H1 (cell line): Measurements from ENCODE around the gene SLC35A3. TPM values are rescaled to one million over a fixed set of nuclear protein-coding genes. Genes with fewer than 3 reads are reported as not detected.

Experiments used
- CTCF ChIA-PET: fragments of 300-600 bp; sonication (Branson Sonifier 250); formaldehyde crosslinking; loops from one replicate; lab custom pipeline; 2021; ENCODE audit not compliant: partially characterized antibody; lab: Charles Lee
- POLR2A ChIA-PET: fragments of 300-600 bp; sonication (Branson Sonifier 250); formaldehyde crosslinking; loops from one replicate; lab custom pipeline; 2021; ENCODE audit warnings: inconsistent platforms; ENCODE audit not compliant: partially characterized antibody; lab: Charles Lee
- DNase-seq, 2 experiments: peaks; one replicate each; pipeline versions ENCODE4 v3.0.0 to v3.0.0-alpha.2; 2010 to 2022; ENCODE audit warnings: low spot score in 2 of 2, low read depth in 1 of 2, mixed read lengths in 1 of 2
- FAIRE-seq: peaks from 2 replicates; lab custom pipeline; 2011; peaks lifted over from hg19 to GRCh38; lab: Jason Lieb, UNC
- H2AFZ ChIP-seq: 2 replicates; pipeline ENCODE4 v1.8.1; 2012; ENCODE audit warnings: low read length, inconsistent platforms
- H2AK5ac ChIP-seq: 2 replicates; pipeline ENCODE4 v1.6.1; 2013; ENCODE audit warnings: low read depth, low read length
- H2BK120ac ChIP-seq: replicated peaks from 2 replicates; pipeline ENCODE3; 2013; ENCODE audit warnings: low read depth, low read length, inconsistent platforms
- H2BK12ac ChIP-seq: 2 replicates; pipeline ENCODE4 v1.6.1; 2013; ENCODE audit warnings: low read depth, low read length
- H2BK15ac ChIP-seq: 2 replicates; pipeline ENCODE4 v1.6.1; 2013; ENCODE audit warnings: low read length
- H2BK20ac ChIP-seq: 2 replicates; pipeline ENCODE4 v1.6.1; 2013; ENCODE audit warnings: low read length
- H2BK5ac ChIP-seq: 2 replicates; pipeline ENCODE4 v1.6.1; 2013; ENCODE audit warnings: low read depth, low read length
- H3K14ac ChIP-seq: 2 replicates; pipeline ENCODE4 v1.6.1; 2013; ENCODE audit warnings: inconsistent platforms; ENCODE audit not compliant: insufficient read length
- H3K18ac ChIP-seq: 2 replicates; pipeline ENCODE4 v1.6.1; 2013; ENCODE audit warnings: low read length; ENCODE audit errors: extremely low read depth
- H3K23ac ChIP-seq: 2 replicates; pipeline ENCODE4 v1.6.1; 2013; ENCODE audit warnings: inconsistent platforms; ENCODE audit not compliant: insufficient read length
- H3K23me2 ChIP-seq: 2 replicates; pipeline ENCODE4 v1.6.1; 2013; ENCODE audit warnings: low read depth, low read length
- H3K27ac ChIP-seq: 2 replicates; pipeline ENCODE4 v1.6.1; 2011; ENCODE audit warnings: low read depth, low read length, inconsistent platforms
- H3K27me3 ChIP-seq, 4 experiments: replicated peaks in 1 of 4; 1 replicate in 1 of 4; 2 replicates in 3 of 4; pipeline versions ENCODE4 v1.6.1 to v1.8.1; 2011 to 2013; ENCODE audit warnings: low read length in 3 of 4, mild to moderate bottlenecking in 3 of 4, inconsistent platforms in 2 of 4, mixed read lengths in 2 of 4, moderate library complexity in 1 of 4; ENCODE audit not compliant: control insufficient read depth in 3 of 4, insufficient read depth in 3 of 4; ENCODE audit errors: extremely low read depth in 1 of 4
- H3K36me3 ChIP-seq, 4 experiments: 2 replicates each; pipeline versions ENCODE4 v1.6.1 to v1.8.1; 2011 to 2013; ENCODE audit warnings: mild to moderate bottlenecking in 4 of 4, low read length in 3 of 4, moderate library complexity in 2 of 4, control low read depth in 1 of 4, inconsistent platforms in 1 of 4; ENCODE audit not compliant: insufficient read depth in 4 of 4, control insufficient read depth in 2 of 4
- H3K4ac ChIP-seq: replicated peaks from 2 replicates; pipeline ENCODE3; 2013; ENCODE audit warnings: low read length, low read depth, mixed read lengths, inconsistent platforms; ENCODE audit not compliant: insufficient read length
- H3K4me1 ChIP-seq, 4 experiments: replicated peaks in 1 of 4; 1 replicate in 1 of 4; 2 replicates in 3 of 4; pipeline versions ENCODE4 v1.6.1 to v1.8.1; 2011 to 2013; ENCODE audit warnings: low read length in 3 of 4, inconsistent platforms in 2 of 4, mixed read lengths in 1 of 4; ENCODE audit not compliant: insufficient read depth in 4 of 4, control insufficient read depth in 3 of 4
- H3K4me2 ChIP-seq, 2 experiments: 2 replicates each; pipeline versions ENCODE4 v1.6.1 to v1.8.1; 2011 to 2013; ENCODE audit warnings: low read depth in 2 of 2, low read length in 2 of 2, control low read depth in 1 of 2, inconsistent platforms in 1 of 2, mild to moderate bottlenecking in 1 of 2; ENCODE audit not compliant: insufficient read depth in 1 of 2
- H3K4me3 ChIP-seq, 4 experiments: fragments of 200-600, 300-600 bp in 1 of 4; sonication (generic), shearing (Covaris generic), sonication (Bioruptor Twin) in 1 of 4; 2 replicates each; pipeline versions ENCODE4 v1.5.1 to v1.8.1; 2011 to 2016; ENCODE audit warnings: low read length in 4 of 4, low read depth in 3 of 4, control low read depth in 2 of 4, inconsistent platforms in 2 of 4, mild to moderate bottlenecking in 2 of 4, mixed read lengths in 1 of 4, moderate library complexity in 1 of 4; ENCODE audit not compliant: insufficient read depth in 2 of 4; ENCODE audit errors: extremely low read depth in 1 of 4
- H3K56ac ChIP-seq: replicated peaks from 2 replicates; pipeline ENCODE3; 2013; ENCODE audit warnings: low read depth, mild to moderate bottlenecking, mixed read lengths, low read length, inconsistent platforms; ENCODE audit not compliant: insufficient read length
- H3K79me1 ChIP-seq: 2 replicates; pipeline ENCODE4 v1.6.1; 2013; ENCODE audit warnings: low read depth, low read length, control low read depth
- H3K79me2 ChIP-seq, 2 experiments: 2 replicates each; pipeline versions ENCODE4 v1.6.1 to v1.8.1; 2012 to 2013; ENCODE audit warnings: low read length in 2 of 2, mild to moderate bottlenecking in 2 of 2, inconsistent platforms in 1 of 2; ENCODE audit not compliant: insufficient read depth in 2 of 2, control insufficient read depth in 1 of 2
- H3K9ac ChIP-seq, 4 experiments: replicated peaks in 1 of 4; 1 replicate in 1 of 4; 2 replicates in 3 of 4; pipeline versions ENCODE4 v1.6.1 to v1.8.1; 2011 to 2013; ENCODE audit warnings: low read depth in 3 of 4, low read length in 3 of 4, control low read depth in 2 of 4, mild to moderate bottlenecking in 2 of 4, moderate library complexity in 2 of 4, inconsistent platforms in 1 of 4; ENCODE audit errors: extremely low read depth in 1 of 4
- H3K9me3 ChIP-seq, 2 experiments: 2 replicates each; pipeline versions ENCODE4 v1.6.1 to v1.8.1; 2012 to 2013; ENCODE audit warnings: mild to moderate bottlenecking in 2 of 2, moderate library complexity in 2 of 2, control low read depth in 1 of 2, inconsistent platforms in 1 of 2, low read depth in 1 of 2, low read length in 1 of 2, mixed read lengths in 1 of 2; ENCODE audit not compliant: insufficient read depth in 2 of 2
- H4K20me1 ChIP-seq, 2 experiments: replicated peaks in 1 of 2; 2 replicates each; pipeline versions ENCODE3 to v1.8.1; 2011 to 2013; ENCODE audit warnings: inconsistent platforms in 2 of 2, low read length in 2 of 2, mild to moderate bottlenecking in 1 of 2; ENCODE audit not compliant: insufficient read depth in 2 of 2, control insufficient read depth in 1 of 2
- H4K5ac ChIP-seq: 2 replicates; pipeline ENCODE4 v1.6.1; 2013; ENCODE audit warnings: low read length, low read depth, mixed read lengths, inconsistent platforms; ENCODE audit not compliant: insufficient read length
- H4K8ac ChIP-seq: 2 replicates; pipeline ENCODE4 v1.8.0; 2013; ENCODE audit warnings: mild to moderate bottlenecking, moderate library complexity, low read length, inconsistent platforms; ENCODE audit not compliant: insufficient read depth; ENCODE audit errors: extremely low read depth
- H4K91ac ChIP-seq: replicated peaks from 2 replicates; pipeline ENCODE3; 2013; ENCODE audit warnings: low read length, mixed read lengths, inconsistent platforms; ENCODE audit not compliant: insufficient read length
- BACH1 ChIP-seq: IDR thresholded peaks from 2 replicates; pipeline ENCODE4 v1.6.1; 2012; ENCODE audit warnings: low read length, improper control_type of control experiment
- BCL11A ChIP-seq, 2 experiments: IDR thresholded peaks; one replicate each; pipeline ENCODE4 v1.6.1; 2011; ENCODE audit warnings: low read depth in 2 of 2, low read length in 2 of 2, mild to moderate bottlenecking in 2 of 2
- CHD2 ChIP-seq: IDR thresholded peaks from 2 replicates; pipeline ENCODE4 v1.6.1; 2012; ENCODE audit warnings: low read length, improper control_type of control experiment
- RNF2 ChIP-seq: fragments of 200-900, 300-1000 bp; sonication (generic); IDR thresholded peaks from 2 replicates; pipeline ENCODE4 v1.7.1; 2016; ENCODE audit warnings: borderline replicate concordance, low read depth, mild to moderate bottlenecking, antibody characterized with exemption, low read length; ENCODE audit not compliant: poor library complexity, severe bottlenecking; ENCODE audit errors: missing control alignments
- SIX5 ChIP-seq: IDR thresholded peaks from 2 replicates; pipeline ENCODE4 v1.6.1; 2011; ENCODE audit warnings: mild to moderate bottlenecking, low read depth, low read length
- TAF1 ChIP-seq: IDR thresholded peaks from 2 replicates; pipeline ENCODE4 v1.6.1; 2011; ENCODE audit warnings: mild to moderate bottlenecking, low read depth, low read length
- TAF7 ChIP-seq: optimal IDR thresholded peaks from 2 replicates; pipeline ENCODE3; 2011; ENCODE audit warnings: low read depth, mild to moderate bottlenecking, inconsistent platforms, low read length, moderate library complexity, borderline replicate concordance
- WGBS, 2 experiments: shearing (Covaris generic) in 1 of 2; methylation state at CpG; one replicate each; pipeline versions ENCODE4 v1.1.6 to v1.1.7; 2013 to 2015; ENCODE audit warnings: low lambda C conversion rate in 2 of 2, mixed read lengths in 2 of 2, inconsistent platforms in 1 of 2, low coverage in 1 of 2, missing lambda C conversion rate in 1 of 2; ENCODE audit not compliant: insufficient replicate concordance in 2 of 2, insufficient coverage in 1 of 2, insufficient read length in 1 of 2; ENCODE audit errors: extremely low coverage in 1 of 2, missing lambda C conversion rate in 1 of 2; 5-methylcytosine and 5-hydroxymethylcytosine counted together
- polyA plus RNA-seq, 7 experiments: library from polyadenylated mRNA; depleted of rRNA in 3 of 7; stranded (reverse) in 5 of 7; unstranded in 2 of 7; fragments of >200 nt in 5 of 7; fragments of 200-250 nt in 2 of 7; gene quantifications; 1 replicate in 5 of 7; 2 replicates in 1 of 7; 4 replicates in 1 of 7; pipeline versions ENCODE4 v1.2.1 to v1.2.3, GENCODE V29; 2011 to 2013; ENCODE audit warnings: missing spikeins in 2 of 7, mixed read lengths in 2 of 7
- total RNA-seq: library from RNA; stranded (reverse); fragmentation: NEBNext Ultra II Directional; extraction: Animal tissue kit (Norgen Biotek cat#: 25700); gene quantifications from 2 replicates; pipeline ENCODE4 v1.2.1, GENCODE V29; 2021
- TF ChIP-seq, protein P1 (sequence below): IDR thresholded peaks from 2 replicates; pipeline ENCODE4 v1.6.1; 2011; ENCODE audit warnings: low read length, improper control_type of control experiment

Gene SLC35A3
- total and polyA plus RNA-seq, 2 of the 8 experiments (the other 6 are each of a cell fraction or from before 2014, with no cell fraction given), result 3.0 to 13.8 TPM

DNA sequence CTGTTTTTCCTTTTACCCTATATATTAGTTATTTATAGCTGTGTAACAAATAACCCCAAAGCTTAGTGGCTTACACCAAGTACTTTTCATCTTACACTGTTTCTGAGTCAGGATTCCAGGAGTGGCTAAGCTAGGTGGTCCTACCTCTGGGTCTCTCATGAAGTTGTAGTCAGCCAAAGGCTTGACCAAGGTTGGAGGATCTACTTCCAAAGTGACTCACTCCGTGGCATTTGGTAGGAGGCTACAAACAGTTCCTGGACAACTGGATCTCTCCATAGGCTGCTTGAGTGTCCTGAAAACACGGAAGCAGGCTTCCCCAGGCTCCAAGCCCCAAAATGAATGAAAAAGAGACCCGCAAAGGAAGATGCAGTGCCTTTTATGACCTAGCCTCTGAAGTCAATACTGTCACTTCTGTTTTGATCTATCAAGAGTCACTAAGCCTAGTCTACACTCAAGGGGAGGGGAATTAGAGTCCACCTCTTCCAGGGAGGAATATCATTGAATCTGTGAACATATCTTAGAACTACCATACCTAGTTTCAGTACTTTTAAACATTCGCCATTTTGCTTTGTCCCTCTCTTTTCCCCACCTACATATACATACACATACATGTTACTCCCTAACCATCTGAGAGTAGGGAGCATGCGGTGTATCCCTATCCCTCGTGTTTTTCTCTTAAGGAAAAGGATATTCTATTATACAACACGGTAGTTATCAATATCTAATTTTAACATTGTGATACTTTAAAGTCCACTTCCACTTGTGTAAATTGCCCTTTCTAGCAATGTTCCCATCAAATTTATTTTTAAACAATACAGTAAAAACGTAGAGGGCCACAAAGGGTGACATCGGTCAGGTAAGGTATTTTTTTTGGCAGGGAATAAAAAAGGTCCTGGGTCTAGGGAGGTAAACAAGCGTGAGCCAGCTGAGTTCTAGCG lies 67.2 kb downstream of the SLC35A3 start:
- Histone ChIP-seq H3K14ac (no peak overlapping the region), H2AFZ (peak overlapping the region; percentile 91), H2BK20ac (no peak overlapping the region), H3K4ac (no peak overlapping the region), H3K23me2 (peaks cover 6% of the 10 kb centered on the region; the same call in 1 of the 2 replicates), H4K91ac (no peak overlapping the region), H3K27ac (peak overlapping the region; percentile 97), H2BK12ac (peak overlapping the region; percentile 78; the same call in 1 of the 2 replicates), H3K18ac (no peak overlapping the region), H4K5ac (no peak overlapping the region), H4K8ac (no peak overlapping the region), H3K4me1 (no peaks in the 10 kb centered on the region), H3K4me3 (peak overlapping the region; percentile 95 to 98 (median 98)), H2BK15ac (peak overlapping the region; percentile 72; the same call in 1 of the 2 replicates), H2BK120ac (no peak overlapping the region), H3K9me3 (no peaks in the 10 kb centered on the region), H3K4me2 (peak overlapping the region; percentile 64 to 89), H3K56ac (no peak overlapping the region), H3K23ac (no peak overlapping the region), H3K9ac (peak overlapping the region; percentile 90 to 97 (median 94)), H4K20me1 (no peaks in the 10 kb centered on the region), H3K79me1 (no peaks in the 10 kb centered on the region), H3K27me3 (no peaks in the 10 kb centered on the region), H3K36me3 (no peaks in the 10 kb centered on the region; a peak in 1 of 8 replicates), H2BK5ac (peak overlapping the region; percentile 98; the same call in 1 of the 2 replicates), H3K79me2 (peaks cover 9 to 49% of the 10 kb centered on the region in 2 experiments; a peak in 3 of 4 replicates), H2AK5ac (no peak overlapping the region)
- ChIA-PET POLR2A (interaction anchor here (0.8 to 2.9 kb wide), 12 partner anchors 12 to 419 kb away, joined by 3 to 13 read pairs (median 4); partner anchors contain the start of genes AGL, SASS6, SLC35A3 and TRMT13), CTCF (interaction anchor here (1.2 to 1.6 kb wide), 3 partner anchors 19 to 227 kb away, joined by 3 to 4 read pairs (median 4); no protein-coding TSS in a partner anchor)
- no peak for DNase-seq
- WGBS, 2 experiments, result 26% methylated on average over 11 of the region's 11 CpGs; no CpG with 5 or more reads in 1 of the 2 experiments
- FAIRE-seq, result no peak
- TF ChIP-seq, protein P1, sequence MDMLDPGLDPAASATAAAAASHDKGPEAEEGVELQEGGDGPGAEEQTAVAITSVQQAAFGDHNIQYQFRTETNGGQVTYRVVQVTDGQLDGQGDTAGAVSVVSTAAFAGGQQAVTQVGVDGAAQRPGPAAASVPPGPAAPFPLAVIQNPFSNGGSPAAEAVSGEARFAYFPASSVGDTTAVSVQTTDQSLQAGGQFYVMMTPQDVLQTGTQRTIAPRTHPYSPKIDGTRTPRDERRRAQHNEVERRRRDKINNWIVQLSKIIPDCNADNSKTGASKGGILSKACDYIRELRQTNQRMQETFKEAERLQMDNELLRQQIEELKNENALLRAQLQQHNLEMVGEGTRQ, result no peak
- no peak for TF ChIP-seq SIX5
- peak; percentile 20 for TF ChIP-seq TAF7
- TF ChIP-seq TAF1, result 0 out of 2 replicates have a peak, but pooled peaks have one; percentile 29
- TF ChIP-seq CHD2, result no peak
- no peak for TF ChIP-seq BACH1
- TF ChIP-seq RNF2, result no peak
- TF ChIP-seq BCL11A (IDR thresholded peaks at IDR 0.05; ENCODE audit: low read depth in 2 of 2, low read length in 2 of 2), result no peak
